ENCODE data around the gene FRG1. TPM values are rescaled to one million over a fixed set of nuclear protein-coding genes. Genes with fewer than 3 reads are reported as not detected.
A peak's percentile ranks its signal among the peaks of the same experiment; 100 is the strongest.
"Not testable (repeated sequence)": the region's sequence is repeated elsewhere in the genome, so short reads cannot be mapped to it uniquely, and the experiment has no call there.

The FRG1 gene
- total RNA-seq, 4 donors from 2014 or later: 24.5 to 38.5 (median 33.6) TPM

- H3K9me3 ChIP-seq: peaks cover 6% of the 10 kb centered on the region
- no peaks in the 10 kb centered on the region for H3K27me3 ChIP-seq
- H3K4me1 ChIP-seq: no peaks in the 10 kb centered on the region
- DNase-seq (ENCODE audit: low spot score in 2 of 2): no peak
- 92% methylated on average over 17 of the region's 23 CpGs for WGBS
- no peaks in the 10 kb centered on the region for H3K36me3 ChIP-seq
- no peak overlapping the region for H3K4me3 ChIP-seq
- TF ChIP-seq POLR2A (IDR thresholded peaks at IDR 0.05): no peak
- TF ChIP-seq POLR2AphosphoS5 (IDR thresholded peaks at IDR 0.05): no peak
- TF ChIP-seq EP300 (IDR thresholded peaks at IDR 0.05): no peak
- no peak for TF ChIP-seq CTCF (IDR thresholded peaks at IDR 0.05)
- H3K27ac ChIP-seq: no peak overlapping the region
These were observed 23.3 kb upstream of the FRG1 start for GRCh38 chr4:189917161-189917891.

- no peaks in the 10 kb centered on the region for H3K4me1 ChIP-seq
These were observed 19.6 kb upstream of the FRG1 start for GRCh38 chr4:189921058-189921457.

GRCh38 chr4:189926742-189927141 is 13.9 kb upstream of the FRG1 start:
- H3K9me3 ChIP-seq; H3K27me3 ChIP-seq; H3K27ac ChIP-seq; H3K36me3 ChIP-seq; H3K4me1 ChIP-seq; DNase-seq (ENCODE audit: low spot score in 2 of 2); H3K4me3 ChIP-seq: not testable (repeated sequence)
- WGBS: 88% methylated on average over 5 of the region's 5 CpGs

More at GRCh38 chr4:189921058-189921457, 19.6 kb upstream of the FRG1 start:
- Histone ChIP-seq H3K27ac (no peak overlapping the region), H3K36me3 (no peaks in the 10 kb centered on the region), H3K4me3 (no peak overlapping the region), H3K27me3 (no peaks in the 10 kb centered on the region), H3K9me3 (peaks cover 11% of the 10 kb centered on the region)
- 86% methylated on average over 1 of the region's 1 CpG for WGBS
- TF ChIP-seq POLR2AphosphoS5 (IDR thresholded peaks at IDR 0.05) (no peak), POLR2A (IDR thresholded peaks at IDR 0.05) (no peak), CTCF (IDR thresholded peaks at IDR 0.05) (no peak), EP300 (IDR thresholded peaks at IDR 0.05) (no peak)
- no peak for DNase-seq (ENCODE audit: low spot score in 2 of 2)

- no peak for TF ChIP-seq POLR2AphosphoS5 (IDR thresholded peaks at IDR 0.05)
- no peak for TF ChIP-seq CTCF (IDR thresholded peaks at IDR 0.05)
- TF ChIP-seq POLR2A (IDR thresholded peaks at IDR 0.05): peak in 1 of 2 donors; percentile 2
- peak overlapping the region; percentile 91 for H3K27ac ChIP-seq
- 0% methylated on average over 9 of the region's 31 CpGs for WGBS
- H3K4me1 ChIP-seq: peaks cover 24% of the 10 kb centered on the region
- H3K9me3 ChIP-seq: no peaks in the 10 kb centered on the region
- no peaks in the 10 kb centered on the region for H3K27me3 ChIP-seq
- H3K36me3 ChIP-seq: no peaks in the 10 kb centered on the region
- peak overlapping the region; percentile 76 for H3K4me3 ChIP-seq
- DNase-seq (ENCODE audit: low spot score in 2 of 2): no peak
These were observed 356 bp downstream of the FRG1 start for GRCh38 chr4:189941005-189941450.

GRCh38 chr4:189942412-189942811 is 1.7 kb downstream of the FRG1 start:
- not testable (repeated sequence) for H3K4me3 ChIP-seq; H3K27ac ChIP-seq; H3K36me3 ChIP-seq; H3K9me3 ChIP-seq; DNase-seq (ENCODE audit: low spot score in 2 of 2); H3K27me3 ChIP-seq
- 98% methylated on average over 3 of the region's 3 CpGs for WGBS
- H3K4me1 ChIP-seq: peaks cover 24% of the 10 kb centered on the region

- H3K4me3 ChIP-seq; H3K36me3 ChIP-seq; H3K27ac ChIP-seq; DNase-seq (ENCODE audit: low spot score in 2 of 2); H3K9me3 ChIP-seq; H3K27me3 ChIP-seq: not testable (repeated sequence)
- WGBS: 93% methylated on average over 5 of the region's 5 CpGs
- peaks cover 24% of the 10 kb centered on the region for H3K4me1 ChIP-seq
These were observed 3.4 kb downstream of the FRG1 start for GRCh38 chr4:189944077-189944476.

GRCh38 chr4:189946906-189947305 is 6.2 kb downstream of the FRG1 start:
- peaks cover 13% of the 10 kb centered on the region for H3K4me1 ChIP-seq
- H3K9me3 ChIP-seq, H3K27ac ChIP-seq: not testable (repeated sequence)

GRCh38 chr4:189948486-189948885 is 7.8 kb downstream of the FRG1 start:
- WGBS: 92% methylated on average over 7 of the region's 7 CpGs
- not testable (repeated sequence) for H3K27me3 ChIP-seq

More at GRCh38 chr4:189946906-189947305, 6.2 kb downstream of the FRG1 start:
- H3K27me3 ChIP-seq; H3K36me3 ChIP-seq; H3K4me3 ChIP-seq; DNase-seq (ENCODE audit: low spot score in 2 of 2): not testable (repeated sequence)
- WGBS: 95% methylated on average over 13 of the region's 13 CpGs

GRCh38 chr4:189969291-189969690 is 28.6 kb downstream of the FRG1 start:
- WGBS: 79% methylated on average over 1 of the region's 1 CpG
- not testable (repeated sequence) for H3K9me3 ChIP-seq; H3K27me3 ChIP-seq; H3K36me3 ChIP-seq; H3K4me3 ChIP-seq; H3K27ac ChIP-seq; H3K4me1 ChIP-seq; DNase-seq (ENCODE audit: low spot score in 2 of 2)

More at GRCh38 chr4:189948486-189948885, 7.8 kb downstream of the FRG1 start:
- not testable (repeated sequence) for DNase-seq (ENCODE audit: low spot score in 2 of 2); H3K4me1 ChIP-seq; H3K9me3 ChIP-seq; H3K4me3 ChIP-seq; H3K36me3 ChIP-seq; H3K27ac ChIP-seq
